Measurements from ENCODE around the gene LRPPRC.

The LRPPRC gene

GRCh38 chr2:44005846-44006245 is 10.1 kb upstream of the LRPPRC start:
- H3K4me1 ChIP-seq (ENCODE audit: control insufficient read depth, insufficient read depth, low read length), result no peaks in the 10 kb centered on the region
- no peak overlapping the region for H3K9ac ChIP-seq (ENCODE audit: low read length)
- H3K4me3 ChIP-seq (ENCODE audit: low read length), result no peak overlapping the region
- no peak overlapping the region for H3K27ac ChIP-seq (ENCODE audit: low read depth, low read length)
- no peaks in the 10 kb centered on the region for H3K36me3 ChIP-seq (ENCODE audit: control insufficient read depth, insufficient read depth, low read length)
- no peaks in the 10 kb centered on the region for H3K27me3 ChIP-seq (ENCODE audit: control insufficient read depth, insufficient read depth, low read length)

- no peaks in the 10 kb centered on the region for H3K4me1 ChIP-seq (ENCODE audit: control insufficient read depth, insufficient read depth, low read length)
- H3K4me3 ChIP-seq (ENCODE audit: low read length), result no peak overlapping the region
- H3K9ac ChIP-seq (ENCODE audit: low read length), result no peak overlapping the region
- H3K27ac ChIP-seq (ENCODE audit: low read depth, low read length), result no peak overlapping the region
- no peaks in the 10 kb centered on the region for H3K27me3 ChIP-seq (ENCODE audit: control insufficient read depth, insufficient read depth, low read length)
- no peaks in the 10 kb centered on the region for H3K36me3 ChIP-seq (ENCODE audit: control insufficient read depth, insufficient read depth, low read length)
These were observed 9.2 kb upstream of the LRPPRC start for GRCh38 chr2:44004735-44005602.

GRCh38 chr2:44001716-44002115 is 5.9 kb upstream of the LRPPRC start:
- Histone ChIP-seq H3K9ac (ENCODE audit: low read length) (no peak overlapping the region), H3K4me1 (ENCODE audit: control insufficient read depth, insufficient read depth, low read length) (no peaks in the 10 kb centered on the region), H3K27ac (ENCODE audit: low read depth, low read length) (no peak overlapping the region), H3K27me3 (ENCODE audit: control insufficient read depth, insufficient read depth, low read length) (no peaks in the 10 kb centered on the region), H3K36me3 (ENCODE audit: control insufficient read depth, insufficient read depth, low read length) (no peaks in the 10 kb centered on the region), H3K4me3 (ENCODE audit: low read length) (no peak overlapping the region)

- Histone ChIP-seq H3K36me3 (ENCODE audit: control insufficient read depth, insufficient read depth, low read length) (no peaks in the 10 kb centered on the region), H3K27me3 (ENCODE audit: control insufficient read depth, insufficient read depth, low read length) (no peaks in the 10 kb centered on the region), H3K27ac (ENCODE audit: low read depth, low read length) (no peak overlapping the region), H3K9ac (ENCODE audit: low read length) (no peak overlapping the region), H3K4me1 (ENCODE audit: control insufficient read depth, insufficient read depth, low read length) (peaks cover 6% of the 10 kb centered on the region), H3K4me3 (ENCODE audit: low read length) (no peak overlapping the region)
These were observed 2.5 kb upstream of the LRPPRC start for GRCh38 chr2:43998263-43998662.

GRCh38 chr2:43993437-43993836 is 2.4 kb downstream of the LRPPRC start:
- no peak overlapping the region for H3K27ac ChIP-seq (ENCODE audit: low read depth, low read length)
- no peaks in the 10 kb centered on the region for H3K27me3 ChIP-seq (ENCODE audit: control insufficient read depth, insufficient read depth, low read length)
- H3K4me3 ChIP-seq (ENCODE audit: low read length), result no peak overlapping the region
- peaks cover 6% of the 10 kb centered on the region for H3K4me1 ChIP-seq (ENCODE audit: control insufficient read depth, insufficient read depth, low read length)
- no peak overlapping the region for H3K9ac ChIP-seq (ENCODE audit: low read length)
- H3K36me3 ChIP-seq (ENCODE audit: control insufficient read depth, insufficient read depth, low read length), result peaks cover 4% of the 10 kb centered on the region

GRCh38 chr2:43989545-43989944 is 6.2 kb downstream of the LRPPRC start:
- Histone ChIP-seq H3K27me3 (ENCODE audit: control insufficient read depth, insufficient read depth, low read length) (no peaks in the 10 kb centered on the region), H3K27ac (ENCODE audit: low read depth, low read length) (no peak overlapping the region), H3K4me3 (ENCODE audit: low read length) (no peak overlapping the region), H3K9ac (ENCODE audit: low read length) (no peak overlapping the region), H3K36me3 (ENCODE audit: control insufficient read depth, insufficient read depth, low read length) (peaks cover 4% of the 10 kb centered on the region), H3K4me1 (ENCODE audit: control insufficient read depth, insufficient read depth, low read length) (peaks cover 5% of the 10 kb centered on the region)

- Histone ChIP-seq H3K27ac (ENCODE audit: low read depth, low read length) (no peak overlapping the region), H3K36me3 (ENCODE audit: control insufficient read depth, insufficient read depth, low read length) (no peaks in the 10 kb centered on the region), H3K4me1 (ENCODE audit: control insufficient read depth, insufficient read depth, low read length) (no peaks in the 10 kb centered on the region), H3K27me3 (ENCODE audit: control insufficient read depth, insufficient read depth, low read length) (no peaks in the 10 kb centered on the region), H3K9ac (ENCODE audit: low read length) (no peak overlapping the region), H3K4me3 (ENCODE audit: low read length) (no peak overlapping the region)
These were observed 9.2 kb downstream of the LRPPRC start for GRCh38 chr2:43986600-43986999.

- Histone ChIP-seq H3K9ac (ENCODE audit: low read length) (no peak overlapping the region), H3K4me1 (ENCODE audit: control insufficient read depth, insufficient read depth, low read length) (no peaks in the 10 kb centered on the region), H3K36me3 (ENCODE audit: control insufficient read depth, insufficient read depth, low read length) (no peaks in the 10 kb centered on the region), H3K27ac (ENCODE audit: low read depth, low read length) (no peak overlapping the region), H3K4me3 (ENCODE audit: low read length) (no peak overlapping the region), H3K27me3 (ENCODE audit: control insufficient read depth, insufficient read depth, low read length) (no peaks in the 10 kb centered on the region)
These were observed 10.4 kb downstream of the LRPPRC start for GRCh38 chr2:43985359-43985758.

- Histone ChIP-seq H3K4me1 (ENCODE audit: control insufficient read depth, insufficient read depth, low read length) (no peaks in the 10 kb centered on the region), H3K36me3 (ENCODE audit: control insufficient read depth, insufficient read depth, low read length) (no peaks in the 10 kb centered on the region), H3K4me3 (ENCODE audit: low read length) (no peak overlapping the region), H3K9ac (ENCODE audit: low read length) (no peak overlapping the region), H3K27me3 (ENCODE audit: control insufficient read depth, insufficient read depth, low read length) (no peaks in the 10 kb centered on the region), H3K27ac (ENCODE audit: low read depth, low read length) (no peak overlapping the region)
These were observed 11.3 kb downstream of the LRPPRC start for GRCh38 chr2:43984533-43984932.

- H3K27me3 ChIP-seq (ENCODE audit: control insufficient read depth, insufficient read depth, low read length), result no peaks in the 10 kb centered on the region
- no peak overlapping the region for H3K9ac ChIP-seq (ENCODE audit: low read length)
- no peaks in the 10 kb centered on the region for H3K4me1 ChIP-seq (ENCODE audit: control insufficient read depth, insufficient read depth, low read length)
- no peak overlapping the region for H3K4me3 ChIP-seq (ENCODE audit: low read length)
- peaks cover 4% of the 10 kb centered on the region for H3K36me3 ChIP-seq (ENCODE audit: control insufficient read depth, insufficient read depth, low read length)
- no peak overlapping the region for H3K27ac ChIP-seq (ENCODE audit: low read depth, low read length)
These were observed 14.9 kb downstream of the LRPPRC start for GRCh38 chr2:43980902-43981301.

GRCh38 chr2:43977677-43978375 is 18.0 kb downstream of the LRPPRC start:
- no peak overlapping the region for H3K27ac ChIP-seq (ENCODE audit: low read depth, low read length)
- no peak overlapping the region for H3K9ac ChIP-seq (ENCODE audit: low read length)
- no peak overlapping the region for H3K4me3 ChIP-seq (ENCODE audit: low read length)
- no peaks in the 10 kb centered on the region for H3K4me1 ChIP-seq (ENCODE audit: control insufficient read depth, insufficient read depth, low read length)
- H3K27me3 ChIP-seq (ENCODE audit: control insufficient read depth, insufficient read depth, low read length), result no peaks in the 10 kb centered on the region
- peaks cover 18% of the 10 kb centered on the region for H3K36me3 ChIP-seq (ENCODE audit: control insufficient read depth, insufficient read depth, low read length)

GRCh38 chr2:43960921-43961320 is 34.9 kb downstream of the LRPPRC start:
- Histone ChIP-seq H3K27ac (ENCODE audit: low read depth, low read length) (no peak overlapping the region), H3K27me3 (ENCODE audit: control insufficient read depth, insufficient read depth, low read length) (no peaks in the 10 kb centered on the region), H3K9ac (ENCODE audit: low read length) (no peak overlapping the region), H3K4me1 (ENCODE audit: control insufficient read depth, insufficient read depth, low read length) (no peaks in the 10 kb centered on the region), H3K36me3 (ENCODE audit: control insufficient read depth, insufficient read depth, low read length) (peaks cover 8% of the 10 kb centered on the region), H3K4me3 (ENCODE audit: low read length) (no peak overlapping the region)
